Vagina (tissue), 2 donors: ENCODE measurements around the gene SLC5A11. TPM values are rescaled to one million over a fixed set of nuclear protein-coding genes. Genes with fewer than 3 reads are reported as not detected.

Experiments used
- DNase-seq, 2 donors: peaks; one replicate each; pipeline ENCODE4 v3.0.0-alpha.2; 2017; ENCODE audit errors: extremely low spot score in 2 of 2
- H3K27ac ChIP-seq: fragments of 200-600 bp; sonication (generic); one replicate; pipeline ENCODE4 v1.5.1; 2019
- H3K27me3 ChIP-seq: fragments of 200-600 bp; sonication (generic); one replicate; pipeline ENCODE4 v1.5.1; 2019
- H3K36me3 ChIP-seq, 2 donors: fragments of 200-600 bp; sonication (generic); one replicate each; pipeline ENCODE4 v1.5.1; 2017 to 2019
- H3K4me1 ChIP-seq: fragments of 200-600 bp; sonication (generic); one replicate; pipeline ENCODE4 v1.5.1; 2019
- H3K4me3 ChIP-seq, 2 donors: fragments of 200-600 bp; sonication (generic); 1 replicate in 1 of 2; 2 replicates in 1 of 2; pipeline ENCODE4 v1.5.1; 2016 to 2019
- H3K9me3 ChIP-seq: fragments of 200-600 bp; sonication (generic); one replicate; pipeline ENCODE4 v1.5.1; 2019
- POLR2A ChIP-seq, 2 donors: fragments of 450-650 bp; IDR thresholded peaks; one replicate each; pipeline ENCODE4 v1.6.1; 2017; ENCODE audit warnings: antibody characterized with exemption in 2 of 2, mild to moderate bottlenecking in 2 of 2, moderate library complexity in 2 of 2
- POLR2AphosphoS5 ChIP-seq, 2 donors: sonication (generic); formaldehyde crosslinking; IDR thresholded peaks; one replicate each; pipeline ENCODE4 v1.9.0; 2017; ENCODE audit warnings: antibody characterized with exemption in 2 of 2, mild to moderate bottlenecking in 2 of 2, low read depth in 1 of 2; ENCODE audit not compliant: insufficient read depth in 1 of 2
- intact Hi-C: fragments of 100-400 bp; cut with DNase I; formaldehyde crosslinking; loops from one replicate; pipeline ENCODE4 v1.15.1; 2023
- total RNA-seq: library from RNA; depleted of rRNA; stranded (reverse); fragments of >200 nt; gene quantifications from one replicate; pipeline ENCODE4 v1.2.3, GENCODE V29; 2016
- TF ChIP-seq, protein P1 (sequence below), 3 experiments: fragments of 450-650 bp in 2 of 3; fragments of 200-600 bp in 1 of 3; sonication (generic) in 1 of 3; IDR thresholded peaks; one replicate each; pipeline ENCODE4 v1.5.1; 2017 to 2019; ENCODE audit warnings: antibody characterized with exemption in 3 of 3, mild to moderate bottlenecking in 2 of 3, moderate library complexity in 2 of 3

The SLC5A11 gene
- total RNA-seq, 1 donor from 2014 or later, result not detected

- H3K9me3 ChIP-seq, result no peaks in the 10 kb centered on the region
- intact Hi-C loops, result no loop called here
- H3K4me3 ChIP-seq, result no peak overlapping the region
- no peak for DNase-seq
- peaks cover 11% of the 10 kb centered on the region for H3K4me1 ChIP-seq
- TF ChIP-seq, protein P1, sequence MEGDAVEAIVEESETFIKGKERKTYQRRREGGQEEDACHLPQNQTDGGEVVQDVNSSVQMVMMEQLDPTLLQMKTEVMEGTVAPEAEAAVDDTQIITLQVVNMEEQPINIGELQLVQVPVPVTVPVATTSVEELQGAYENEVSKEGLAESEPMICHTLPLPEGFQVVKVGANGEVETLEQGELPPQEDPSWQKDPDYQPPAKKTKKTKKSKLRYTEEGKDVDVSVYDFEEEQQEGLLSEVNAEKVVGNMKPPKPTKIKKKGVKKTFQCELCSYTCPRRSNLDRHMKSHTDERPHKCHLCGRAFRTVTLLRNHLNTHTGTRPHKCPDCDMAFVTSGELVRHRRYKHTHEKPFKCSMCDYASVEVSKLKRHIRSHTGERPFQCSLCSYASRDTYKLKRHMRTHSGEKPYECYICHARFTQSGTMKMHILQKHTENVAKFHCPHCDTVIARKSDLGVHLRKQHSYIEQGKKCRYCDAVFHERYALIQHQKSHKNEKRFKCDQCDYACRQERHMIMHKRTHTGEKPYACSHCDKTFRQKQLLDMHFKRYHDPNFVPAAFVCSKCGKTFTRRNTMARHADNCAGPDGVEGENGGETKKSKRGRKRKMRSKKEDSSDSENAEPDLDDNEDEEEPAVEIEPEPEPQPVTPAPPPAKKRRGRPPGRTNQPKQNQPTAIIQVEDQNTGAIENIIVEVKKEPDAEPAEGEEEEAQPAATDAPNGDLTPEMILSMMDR (IDR thresholded peaks at IDR 0.05), result no peak
- no peak for TF ChIP-seq POLR2A (IDR thresholded peaks at IDR 0.05)
- no peak for TF ChIP-seq POLR2AphosphoS5 (IDR thresholded peaks at IDR 0.05; ENCODE audit: insufficient read depth in 1 of 2, low read depth in 1 of 2)
- no peak overlapping the region for H3K27ac ChIP-seq
- H3K36me3 ChIP-seq, result no peaks in the 10 kb centered on the region
- H3K27me3 ChIP-seq, result no peaks in the 10 kb centered on the region
These were observed 12.7 kb downstream of the SLC5A11 start for GRCh38 chr16:24858219-24859041.

GRCh38 chr16:24861461-24861860 lies 15.7 kb downstream of the SLC5A11 start:
- Histone ChIP-seq H3K4me1 (no peaks in the 10 kb centered on the region), H3K9me3 (no peaks in the 10 kb centered on the region), H3K36me3 (no peaks in the 10 kb centered on the region), H3K27me3 (no peaks in the 10 kb centered on the region), H3K27ac (no peak overlapping the region), H3K4me3 (no peak overlapping the region)
- intact Hi-C loops, result no loop called here
- TF ChIP-seq, protein P1 (IDR thresholded peaks at IDR 0.05), result no peak
- TF ChIP-seq POLR2A (IDR thresholded peaks at IDR 0.05), result no peak
- no peak for TF ChIP-seq POLR2AphosphoS5 (IDR thresholded peaks at IDR 0.05; ENCODE audit: insufficient read depth in 1 of 2, low read depth in 1 of 2)
- DNase-seq, result no peak

DNA sequence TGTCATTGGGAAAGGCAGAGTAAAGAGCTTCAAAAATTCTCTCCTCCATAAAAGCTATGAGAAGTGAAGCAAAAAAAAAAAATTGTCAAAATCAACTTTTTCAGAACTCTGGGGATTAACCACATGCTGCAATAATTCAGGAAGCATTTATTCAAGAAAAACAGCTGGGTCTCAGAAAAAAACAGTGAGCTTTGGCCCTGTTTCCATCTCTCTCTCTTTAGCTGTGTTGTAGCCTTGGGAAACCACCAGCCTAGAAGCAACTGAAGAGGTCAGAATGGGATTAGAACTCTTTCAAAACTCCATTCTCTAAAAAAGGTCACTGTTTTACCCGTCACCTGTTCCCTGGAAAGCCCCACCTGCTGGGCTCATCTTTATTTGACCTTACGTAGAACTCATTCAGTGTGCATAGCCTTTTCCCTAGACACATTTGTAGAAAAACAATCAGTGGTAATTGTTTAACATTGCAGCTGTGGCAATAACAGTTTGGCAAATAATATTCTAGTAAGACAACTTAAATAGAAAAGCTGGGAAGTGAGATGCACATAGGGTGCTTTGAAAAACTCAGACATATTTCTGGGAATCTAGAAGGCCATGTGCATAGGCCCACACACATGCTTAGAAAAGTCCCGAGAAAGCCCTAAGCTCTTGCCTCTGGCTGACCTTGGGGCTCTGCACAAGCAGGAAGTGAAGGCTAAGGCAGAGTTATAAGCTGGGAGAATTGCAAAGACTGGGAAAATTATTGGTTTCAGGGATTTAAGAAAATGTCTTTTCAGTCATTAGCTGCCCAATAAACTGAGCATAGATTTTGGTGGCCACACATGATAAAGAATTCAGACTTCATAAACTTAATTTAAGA lies 18.0 kb downstream of the SLC5A11 start:
- Histone ChIP-seq H3K4me3 (no peak overlapping the region), H3K9me3 (no peaks in the 10 kb centered on the region), H3K36me3 (no peaks in the 10 kb centered on the region), H3K27me3 (no peaks in the 10 kb centered on the region), H3K4me1 (no peaks in the 10 kb centered on the region), H3K27ac (no peak overlapping the region)
- no peak for DNase-seq
- TF ChIP-seq, protein P1 (IDR thresholded peaks at IDR 0.05), result no peak
- TF ChIP-seq POLR2A (IDR thresholded peaks at IDR 0.05) (no peak), POLR2AphosphoS5 (IDR thresholded peaks at IDR 0.05; ENCODE audit: insufficient read depth in 1 of 2, low read depth in 1 of 2) (no peak)
- intact Hi-C loops, result no loop called here

DNA sequence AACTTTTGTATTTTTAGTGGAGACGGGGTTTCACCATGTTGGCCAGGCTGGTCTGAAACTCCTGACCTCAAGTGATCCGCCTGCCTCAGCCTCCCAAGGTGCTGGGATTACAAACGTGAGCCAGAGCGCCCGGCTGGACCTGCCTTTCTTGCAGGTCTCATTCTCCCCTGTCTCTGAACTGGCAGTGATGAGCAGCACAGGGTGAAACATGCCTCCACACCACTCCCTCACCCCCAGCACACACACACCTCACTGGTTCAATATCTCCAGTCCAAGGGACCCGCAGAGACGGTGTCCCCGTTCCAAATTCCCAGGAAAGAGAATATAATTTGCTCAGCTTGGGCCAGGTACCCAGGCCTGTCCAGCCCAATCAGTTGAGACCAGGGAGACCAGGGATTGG lies 23.3 kb downstream of the SLC5A11 start:
- DNase-seq, result no peak
- no peaks in the 10 kb centered on the region for H3K4me1 ChIP-seq

More for the DNA sequence above, 23.3 kb downstream of the SLC5A11 start:
- intact Hi-C loops, result no loop called here
- Histone ChIP-seq H3K27me3 (no peaks in the 10 kb centered on the region), H3K27ac (no peak overlapping the region), H3K36me3 (no peaks in the 10 kb centered on the region), H3K4me3 (no peak overlapping the region), H3K9me3 (no peaks in the 10 kb centered on the region)
- TF ChIP-seq POLR2A (IDR thresholded peaks at IDR 0.05), result no peak
- TF ChIP-seq POLR2AphosphoS5 (IDR thresholded peaks at IDR 0.05; ENCODE audit: insufficient read depth in 1 of 2, low read depth in 1 of 2), result no peak
- TF ChIP-seq, protein P1 (IDR thresholded peaks at IDR 0.05), result no peak
